ENCODE data around the gene ZNF862. TPM values are rescaled to one million over a fixed set of nuclear protein-coding genes. Genes with fewer than 3 reads are reported as not detected.
A peak's percentile ranks its signal among the peaks of the same experiment; 100 is the strongest.

The ZNF862 gene
- polyA plus RNA-seq, 4 donors, result 3.2 to 12.6 (median 6.6) TPM

DNA sequence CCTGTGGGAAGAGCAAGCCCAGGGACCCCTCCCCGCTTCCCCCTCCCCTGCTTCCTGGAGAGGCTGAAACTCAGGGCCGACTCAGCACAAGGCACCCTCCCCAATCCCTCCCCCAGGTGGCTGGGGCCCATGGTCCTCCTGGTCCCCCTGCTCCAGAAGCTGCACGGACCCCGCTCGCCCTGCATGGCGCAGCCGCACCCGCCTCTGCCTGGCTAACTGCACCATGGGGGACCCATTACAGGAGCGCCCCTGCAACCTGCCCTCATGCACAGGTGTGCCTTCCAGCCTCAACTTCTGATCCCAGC, 19.7 kb upstream of the ZNF862 start:
- Histone ChIP-seq H3K9me3 (ENCODE audit: control insufficient read depth in 2 of 2, insufficient read depth in 1 of 2, low read depth in 1 of 2, low read length in 1 of 2) (no peaks in the 10 kb centered on the region), H3K4me1 (ENCODE audit: control insufficient read depth in 3 of 3, insufficient read depth in 2 of 3, low read depth in 1 of 3, low read length in 2 of 3) (peaks cover 0 to 12% (median 5%) of the 10 kb centered on the region in 3 donors), H3K27me3 (ENCODE audit: control insufficient read depth in 3 of 3, insufficient read depth in 3 of 3, low read length in 3 of 3) (no peaks in the 10 kb centered on the region), H3K4me3 (ENCODE audit: low read depth in 1 of 3, low read length in 3 of 3) (no peak overlapping the region), H3K36me3 (ENCODE audit: control insufficient read depth in 3 of 3, insufficient read depth in 2 of 3, low read depth in 1 of 3, low read length in 3 of 3) (no peaks in the 10 kb centered on the region), H3K27ac (ENCODE audit: low read depth in 1 of 3, low read length in 2 of 3) (no peak overlapping the region)
- 84 to 90% (median 86%) methylated on average over 7 to 9 of the region's 9 CpGs for WGBS, 3 donors
- DNase-seq, result no peak
- no peak for FAIRE-seq

DNA sequence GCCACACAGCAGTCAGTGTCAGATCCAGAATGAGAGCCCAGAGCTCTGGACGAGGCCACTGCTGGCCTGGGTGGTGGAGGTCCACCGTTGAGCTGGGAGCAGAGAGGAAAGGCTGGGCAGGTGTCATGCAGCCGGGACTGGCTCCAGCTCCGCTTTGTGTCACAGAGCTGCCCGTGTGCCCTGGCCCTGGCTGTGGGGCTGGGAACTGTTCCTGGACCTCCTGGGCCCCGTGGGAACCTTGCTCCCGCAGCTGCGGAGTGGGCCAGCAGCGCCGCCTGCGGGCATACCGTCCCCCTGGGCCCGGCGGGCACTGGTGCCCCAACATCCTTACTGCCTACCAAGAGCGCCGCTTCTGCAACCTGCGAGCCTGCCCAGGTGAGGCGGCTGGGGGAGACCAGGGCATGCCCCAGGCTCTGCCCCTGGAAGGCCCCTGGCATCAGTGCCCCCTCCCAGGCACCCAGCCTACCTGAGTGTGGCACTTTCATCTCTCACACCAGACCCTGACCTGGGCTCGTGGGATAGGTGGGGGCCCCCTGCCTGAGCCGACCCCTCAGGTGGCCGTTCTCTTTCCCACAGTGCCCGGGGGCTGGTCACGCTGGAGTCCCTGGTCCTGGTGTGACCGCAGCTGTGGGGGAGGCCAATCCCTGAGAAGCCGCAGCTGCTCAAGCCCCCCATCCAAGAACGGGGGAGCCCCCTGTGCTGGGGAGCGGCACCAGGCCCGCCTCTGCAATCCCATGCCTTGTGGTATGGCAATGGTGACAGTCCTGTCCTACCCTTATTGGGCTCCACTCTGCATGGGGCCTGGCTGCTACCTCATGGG, 18.8 kb upstream of the ZNF862 start:
- DNase-seq, result no peak
- FAIRE-seq, result no peak
- no peaks in the 10 kb centered on the region for H3K9me3 ChIP-seq (ENCODE audit: control insufficient read depth in 2 of 2, insufficient read depth in 1 of 2, low read depth in 1 of 2, low read length in 1 of 2)
- WGBS, 3 donors, result 83 to 91% (median 89%) methylated on average over 22 to 28 of the region's 28 CpGs
- no peaks in the 10 kb centered on the region for H3K36me3 ChIP-seq (ENCODE audit: control insufficient read depth in 3 of 3, insufficient read depth in 2 of 3, low read depth in 1 of 3, low read length in 3 of 3)
- no peak overlapping the region for H3K4me3 ChIP-seq (ENCODE audit: low read depth in 1 of 3, low read length in 3 of 3)
- no peaks in the 10 kb centered on the region for H3K27me3 ChIP-seq (ENCODE audit: control insufficient read depth in 3 of 3, insufficient read depth in 3 of 3, low read length in 3 of 3)
- H3K27ac ChIP-seq (ENCODE audit: low read depth in 1 of 3, low read length in 2 of 3), result no peak overlapping the region
- H3K4me1 ChIP-seq (ENCODE audit: control insufficient read depth in 3 of 3, insufficient read depth in 2 of 3, low read depth in 1 of 3, low read length in 2 of 3), result peaks cover 0 to 12% (median 5%) of the 10 kb centered on the region in 3 donors

DNA sequence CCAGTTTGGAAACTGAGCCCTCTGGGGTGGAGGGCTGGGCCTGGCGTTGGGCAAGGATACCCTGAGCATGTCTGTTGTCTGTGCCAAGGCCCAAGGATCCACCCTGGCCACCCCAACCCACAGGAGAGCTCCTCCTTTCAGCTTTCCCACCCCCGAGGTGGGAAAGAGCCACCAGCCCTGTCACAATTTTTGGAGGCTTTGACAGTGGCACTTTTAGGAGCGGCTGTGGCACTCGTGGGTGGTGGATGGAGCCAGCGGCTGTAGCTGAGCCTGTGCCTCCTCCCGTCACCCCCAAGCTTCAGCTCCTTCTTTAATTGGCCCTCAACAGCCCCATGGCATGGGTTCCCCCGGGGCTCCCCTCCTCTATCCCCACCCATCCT, 18.2 kb upstream of the ZNF862 start:
- Histone ChIP-seq H3K36me3 (ENCODE audit: control insufficient read depth in 3 of 3, insufficient read depth in 2 of 3, low read depth in 1 of 3, low read length in 3 of 3) (no peaks in the 10 kb centered on the region), H3K27me3 (ENCODE audit: control insufficient read depth in 3 of 3, insufficient read depth in 3 of 3, low read length in 3 of 3) (no peaks in the 10 kb centered on the region), H3K9me3 (ENCODE audit: control insufficient read depth in 2 of 2, insufficient read depth in 1 of 2, low read depth in 1 of 2, low read length in 1 of 2) (no peaks in the 10 kb centered on the region), H3K4me1 (ENCODE audit: control insufficient read depth in 3 of 3, insufficient read depth in 2 of 3, low read depth in 1 of 3, low read length in 2 of 3) (peaks cover 0 to 12% (median 5%) of the 10 kb centered on the region in 3 donors), H3K4me3 (ENCODE audit: low read depth in 1 of 3, low read length in 3 of 3) (no peak overlapping the region), H3K27ac (ENCODE audit: low read depth in 1 of 3, low read length in 2 of 3) (no peak overlapping the region)
- 72 to 82% (median 77%) methylated on average over 7 of the region's 7 CpGs for WGBS, 3 donors
- DNase-seq, result no peak
- no peak for FAIRE-seq

DNA sequence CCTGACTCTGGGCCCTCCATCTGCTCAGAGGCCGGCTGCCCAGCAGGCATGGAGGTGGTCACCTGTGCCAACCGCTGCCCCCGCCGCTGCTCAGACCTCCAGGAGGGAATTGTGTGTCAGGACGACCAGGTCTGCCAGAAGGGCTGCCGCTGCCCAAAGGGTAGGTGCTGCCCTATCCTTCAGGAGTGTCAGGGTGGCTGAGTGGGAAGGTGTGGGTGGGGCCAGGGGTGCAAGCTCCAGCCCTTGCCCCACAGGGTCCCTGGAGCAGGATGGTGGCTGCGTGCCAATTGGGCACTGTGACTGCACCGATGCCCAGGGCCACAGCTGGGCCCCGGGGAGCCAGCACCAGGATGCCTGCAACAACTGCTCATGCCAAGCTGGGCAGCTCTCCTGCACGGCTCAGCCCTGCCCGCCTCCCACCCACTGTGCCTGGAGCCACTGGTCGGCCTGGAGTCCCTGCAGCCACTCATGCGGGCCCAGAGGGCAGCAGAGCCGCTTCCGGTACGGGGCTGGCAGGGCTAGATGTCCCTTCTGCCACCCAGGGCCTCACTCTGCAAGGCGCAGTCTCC, 17.5 kb upstream of the ZNF862 start:
- Histone ChIP-seq H3K27ac (ENCODE audit: low read depth in 1 of 3, low read length in 2 of 3) (no peak overlapping the region), H3K4me1 (ENCODE audit: control insufficient read depth in 3 of 3, insufficient read depth in 2 of 3, low read depth in 1 of 3, low read length in 2 of 3) (peaks cover 0 to 12% (median 5%) of the 10 kb centered on the region in 3 donors), H3K27me3 (ENCODE audit: control insufficient read depth in 3 of 3, insufficient read depth in 3 of 3, low read length in 3 of 3) (no peaks in the 10 kb centered on the region), H3K9me3 (ENCODE audit: control insufficient read depth in 2 of 2, insufficient read depth in 1 of 2, low read depth in 1 of 2, low read length in 1 of 2) (no peaks in the 10 kb centered on the region), H3K4me3 (ENCODE audit: low read depth in 1 of 3, low read length in 3 of 3) (no peak overlapping the region), H3K36me3 (ENCODE audit: control insufficient read depth in 3 of 3, insufficient read depth in 2 of 3, low read depth in 1 of 3, low read length in 3 of 3) (no peaks in the 10 kb centered on the region)
- no peak for FAIRE-seq
- no peak for DNase-seq
- 44 to 85% (median 63%) methylated on average over 16 to 17 of the region's 17 CpGs for WGBS, 3 donors

DNA sequence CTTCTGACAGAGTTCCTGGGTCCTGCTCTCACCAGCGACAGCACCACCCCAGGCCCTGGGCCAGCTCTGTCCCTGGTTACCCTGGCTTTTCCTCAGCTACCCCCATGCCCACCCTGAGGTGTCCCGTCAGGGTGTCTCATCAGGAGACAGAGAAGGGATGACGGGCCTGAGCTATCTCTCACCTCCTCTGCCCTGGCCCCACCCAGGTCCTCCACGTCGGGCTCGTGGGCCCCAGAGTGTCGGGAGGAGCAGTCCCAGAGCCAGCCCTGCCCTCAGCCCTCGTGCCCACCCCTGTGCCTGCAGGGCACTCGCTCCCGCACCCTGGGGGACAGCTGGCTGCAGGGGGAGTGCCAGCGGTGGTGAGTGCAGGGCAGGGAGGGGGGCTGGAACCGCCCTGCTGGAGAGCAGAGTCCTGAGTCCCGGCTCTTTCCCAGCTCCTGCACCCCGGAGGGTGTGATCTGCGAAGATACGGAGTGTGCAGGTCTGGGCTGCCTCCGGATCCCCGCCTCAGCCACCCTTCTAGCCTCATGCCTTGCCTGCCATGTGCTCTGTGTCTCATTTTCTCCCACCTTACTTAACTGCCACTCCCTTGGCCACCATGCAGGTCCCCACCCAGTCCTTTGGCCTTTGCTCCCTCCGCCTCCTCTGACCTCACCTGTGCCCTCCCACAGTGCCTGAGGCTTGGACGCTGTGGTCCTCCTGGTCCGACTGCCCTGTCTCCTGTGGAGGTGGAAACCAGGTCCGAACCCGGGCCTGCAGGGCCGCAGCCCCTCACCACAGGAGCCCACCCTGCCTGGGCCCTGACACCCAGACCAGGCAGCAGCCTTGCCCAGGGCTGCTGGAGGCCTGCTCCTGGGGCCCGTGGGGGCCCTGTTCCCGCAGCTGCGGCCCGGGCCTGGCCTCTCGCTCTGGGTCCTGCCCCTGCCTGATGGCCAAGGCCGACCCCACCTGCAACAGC, 16.7 kb upstream of the ZNF862 start:
- WGBS, 3 donors, result 27 to 71% (median 47%) methylated on average over 28 to 30 of the region's 30 CpGs
- Histone ChIP-seq H3K4me1 (ENCODE audit: control insufficient read depth in 3 of 3, insufficient read depth in 2 of 3, low read depth in 1 of 3, low read length in 2 of 3) (peaks cover 0 to 12% (median 5%) of the 10 kb centered on the region in 3 donors), H3K9me3 (ENCODE audit: control insufficient read depth in 2 of 2, insufficient read depth in 1 of 2, low read depth in 1 of 2, low read length in 1 of 2) (no peaks in the 10 kb centered on the region), H3K27me3 (ENCODE audit: control insufficient read depth in 3 of 3, insufficient read depth in 3 of 3, low read length in 3 of 3) (no peaks in the 10 kb centered on the region), H3K36me3 (ENCODE audit: control insufficient read depth in 3 of 3, insufficient read depth in 2 of 3, low read depth in 1 of 3, low read length in 3 of 3) (no peaks in the 10 kb centered on the region), H3K27ac (ENCODE audit: low read depth in 1 of 3, low read length in 2 of 3) (peak overlapping the region in 1 of 3 donors; percentile 50), H3K4me3 (ENCODE audit: low read depth in 1 of 3, low read length in 3 of 3) (peak overlapping the region in 1 of 3 donors; percentile 53)
- no peak for FAIRE-seq
- peak; percentile 39 to 89 for DNase-seq

DNA sequence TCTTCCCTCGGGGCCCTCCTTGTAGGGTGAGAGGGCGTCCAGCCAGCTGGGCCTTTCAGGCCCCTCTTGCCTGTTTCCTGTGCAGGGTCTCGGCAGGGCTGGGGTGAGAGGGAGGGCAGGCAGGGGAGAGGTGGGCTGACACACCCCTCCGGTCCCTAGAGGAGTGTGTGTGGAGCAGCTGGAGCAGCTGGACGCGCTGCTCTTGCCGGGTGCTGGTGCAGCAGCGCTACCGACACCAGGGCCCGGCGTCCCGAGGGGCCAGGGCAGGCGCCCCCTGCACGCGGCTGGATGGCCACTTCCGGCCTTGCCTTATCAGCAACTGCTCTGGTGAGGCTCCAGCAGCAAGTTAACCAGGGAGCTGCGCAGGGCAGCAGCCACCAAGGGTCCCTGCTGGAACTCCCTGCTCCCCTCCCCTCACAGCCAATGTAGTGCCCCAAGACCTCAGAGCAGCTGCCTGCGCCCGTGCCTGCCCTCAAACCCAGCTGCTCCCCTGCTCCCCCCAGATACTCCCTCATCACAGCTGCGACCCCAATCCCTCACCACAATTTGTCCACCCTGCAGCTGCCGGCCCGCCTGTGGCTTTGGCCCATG, 15.7 kb upstream of the ZNF862 start:
- peaks cover 0 to 12% (median 5%) of the 10 kb centered on the region in 3 donors for H3K4me1 ChIP-seq (ENCODE audit: control insufficient read depth in 3 of 3, insufficient read depth in 2 of 3, low read depth in 1 of 3, low read length in 2 of 3)
- H3K27ac ChIP-seq (ENCODE audit: low read depth in 1 of 3, low read length in 2 of 3), result no peak overlapping the region
- DNase-seq (no peak), FAIRE-seq (no peak)
- WGBS, 3 donors, result 66 to 88% (median 78%) methylated on average over 19 to 22 of the region's 22 CpGs
- peak overlapping the region in 1 of 3 donors; percentile 53 for H3K4me3 ChIP-seq (ENCODE audit: low read depth in 1 of 3, low read length in 3 of 3)
- no peaks in the 10 kb centered on the region for H3K9me3 ChIP-seq (ENCODE audit: control insufficient read depth in 2 of 2, insufficient read depth in 1 of 2, low read depth in 1 of 2, low read length in 1 of 2)
- no peaks in the 10 kb centered on the region for H3K36me3 ChIP-seq (ENCODE audit: control insufficient read depth in 3 of 3, insufficient read depth in 2 of 3, low read depth in 1 of 3, low read length in 3 of 3)
- H3K27me3 ChIP-seq (ENCODE audit: control insufficient read depth in 3 of 3, insufficient read depth in 3 of 3, low read length in 3 of 3), result no peaks in the 10 kb centered on the region

DNA sequence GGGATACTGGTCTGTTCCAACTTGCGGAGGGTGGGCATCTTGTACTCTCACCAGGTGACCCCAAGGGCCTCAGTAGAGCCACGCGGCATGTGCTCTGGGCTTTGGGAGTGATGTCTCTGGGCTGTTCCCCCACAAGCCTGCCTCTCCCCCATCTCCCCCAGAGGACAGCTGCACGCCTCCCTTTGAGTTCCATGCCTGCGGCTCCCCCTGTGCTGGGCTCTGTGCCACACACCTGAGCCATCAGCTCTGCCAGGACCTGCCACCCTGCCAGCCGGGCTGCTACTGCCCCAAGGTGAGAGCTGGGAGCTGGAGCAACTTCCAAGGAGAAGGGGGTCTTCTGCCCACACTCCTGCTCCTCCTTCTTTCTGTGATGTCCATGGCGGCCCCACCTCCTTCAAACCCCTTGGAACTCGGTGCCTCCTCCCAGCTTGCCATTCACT, 15.0 kb upstream of the ZNF862 start:
- FAIRE-seq (no peak), DNase-seq (no peak)
- Histone ChIP-seq H3K27me3 (ENCODE audit: control insufficient read depth in 3 of 3, insufficient read depth in 3 of 3, low read length in 3 of 3) (no peaks in the 10 kb centered on the region), H3K9me3 (ENCODE audit: control insufficient read depth in 2 of 2, insufficient read depth in 1 of 2, low read depth in 1 of 2, low read length in 1 of 2) (no peaks in the 10 kb centered on the region), H3K4me1 (ENCODE audit: control insufficient read depth in 3 of 3, insufficient read depth in 2 of 3, low read depth in 1 of 3, low read length in 2 of 3) (peaks cover 0 to 12% (median 5%) of the 10 kb centered on the region in 3 donors), H3K4me3 (ENCODE audit: low read depth in 1 of 3, low read length in 3 of 3) (no peak overlapping the region), H3K27ac (ENCODE audit: low read depth in 1 of 3, low read length in 2 of 3) (no peak overlapping the region), H3K36me3 (ENCODE audit: control insufficient read depth in 3 of 3, insufficient read depth in 2 of 3, low read depth in 1 of 3, low read length in 3 of 3) (no peaks in the 10 kb centered on the region)
- 79 to 90% (median 82%) methylated on average over 6 to 8 of the region's 8 CpGs for WGBS, 3 donors

DNA sequence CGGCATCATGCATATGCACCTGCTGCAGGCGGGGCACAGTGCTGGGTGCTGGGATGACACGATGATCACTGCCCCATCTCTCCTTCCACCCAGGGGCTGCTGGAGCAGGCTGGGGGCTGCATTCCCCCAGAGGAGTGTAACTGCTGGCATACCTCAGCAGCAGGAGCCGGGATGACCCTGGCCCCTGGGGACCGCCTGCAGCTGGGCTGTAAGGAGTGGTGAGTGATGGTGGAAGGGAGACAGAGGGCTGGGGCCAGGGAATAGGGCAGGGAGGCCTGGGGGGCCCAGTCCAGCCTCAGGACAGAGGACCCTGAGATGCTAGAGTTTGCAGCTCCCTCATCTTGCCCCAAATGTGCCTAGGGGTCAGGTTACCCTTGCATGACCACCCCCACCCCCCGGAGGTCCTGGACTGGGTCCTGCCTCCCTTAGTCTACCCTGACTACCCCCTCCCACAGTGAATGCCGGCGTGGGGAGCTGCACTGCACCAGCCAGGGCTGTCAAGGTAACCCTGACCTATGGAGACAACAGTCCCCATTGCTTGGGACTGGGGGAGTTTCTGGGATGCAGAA, 14.5 kb upstream of the ZNF862 start:
- Histone ChIP-seq H3K9me3 (ENCODE audit: control insufficient read depth in 2 of 2, insufficient read depth in 1 of 2, low read depth in 1 of 2, low read length in 1 of 2) (no peaks in the 10 kb centered on the region), H3K27me3 (ENCODE audit: control insufficient read depth in 3 of 3, insufficient read depth in 3 of 3, low read length in 3 of 3) (no peaks in the 10 kb centered on the region), H3K4me1 (ENCODE audit: control insufficient read depth in 3 of 3, insufficient read depth in 2 of 3, low read depth in 1 of 3, low read length in 2 of 3) (peaks cover 0 to 12% (median 5%) of the 10 kb centered on the region in 3 donors), H3K27ac (ENCODE audit: low read depth in 1 of 3, low read length in 2 of 3) (no peak overlapping the region), H3K4me3 (ENCODE audit: low read depth in 1 of 3, low read length in 3 of 3) (no peak overlapping the region), H3K36me3 (ENCODE audit: control insufficient read depth in 3 of 3, insufficient read depth in 2 of 3, low read depth in 1 of 3, low read length in 3 of 3) (no peaks in the 10 kb centered on the region)
- FAIRE-seq, result no peak
- 74 to 83% (median 76%) methylated on average over 7 to 8 of the region's 8 CpGs for WGBS, 3 donors
- DNase-seq, result no peak

Data from small intestine (tissue), 7 donors.